HFFc6 (cell line): ENCODE data around the gene TMEM87A. TPM values are rescaled to one million over a fixed set of nuclear protein-coding genes. Genes with fewer than 3 reads are reported as not detected.

ENCODE experiments used
- DNase-seq: peaks from one replicate; pipeline ENCODE4 v3.0.0-alpha.2; 2018
- H3K27ac Mint-ChIP-seq: 2 replicates; pipeline ENCODE4 v1.8.0; 2020; ENCODE audit warnings: mild to moderate bottlenecking, mixed read lengths
- H3K27me3 Mint-ChIP-seq: 2 replicates; pipeline ENCODE4 v1.8.0; 2021; ENCODE audit warnings: mild to moderate bottlenecking, moderate library complexity, mixed read lengths; ENCODE audit not compliant: insufficient read depth
- H3K36me3 Mint-ChIP-seq: 2 replicates; pipeline ENCODE4 v1.8.0; 2021; ENCODE audit warnings: low read depth, mixed read lengths
- H3K4me1 Mint-ChIP-seq: 2 replicates; pipeline ENCODE4 v1.8.0; 2020; ENCODE audit warnings: low read depth, mixed read lengths
- H3K4me3 Mint-ChIP-seq: 2 replicates; pipeline ENCODE4 v1.8.0; 2020; ENCODE audit warnings: mild to moderate bottlenecking, moderate library complexity, mixed read lengths
- H3K9me3 Mint-ChIP-seq: 2 replicates; pipeline ENCODE4 v1.8.0; 2020; ENCODE audit warnings: mild to moderate bottlenecking, mixed read lengths
- CTCF ChIP-seq: fragments of 200-600 bp; sonication (generic); IDR thresholded peaks from 2 replicates; pipeline ENCODE4 v1.5.0; 2021; ENCODE audit warnings: antibody characterized with exemption, mild to moderate bottlenecking
- total RNA-seq, 6 experiments: library from RNA; stranded (reverse); fragmentation: NEBNext Ultra II Directional; extraction: Animal tissue kit (Norgen Biotek cat#: 25700); gene quantifications; 2 replicates in 1 of 6; 3 replicates in 5 of 6; pipeline ENCODE4 v1.2.3, GENCODE V29; 2021

Gene TMEM87A
- total RNA-seq, 6 experiments from 2014 or later = 37.7 to 43.5 (median 40.1) TPM

GRCh38 chr15:42279234-42279723 is 6.0 kb upstream of the TMEM87A start:
- H3K4me3 Mint-ChIP-seq = no peak overlapping the region
- DNase-seq = no peak
- H3K9me3 Mint-ChIP-seq = no peaks in the 10 kb centered on the region
- peaks cover 4% of the 10 kb centered on the region; the same call in 1 of the 2 replicates for H3K36me3 Mint-ChIP-seq
- no peaks in the 10 kb centered on the region; the same call in 1 of the 2 replicates for H3K27me3 Mint-ChIP-seq
- peaks cover 21% of the 10 kb centered on the region for H3K4me1 Mint-ChIP-seq
- H3K27ac Mint-ChIP-seq = no peak overlapping the region
- no peak for TF ChIP-seq CTCF

DNA sequence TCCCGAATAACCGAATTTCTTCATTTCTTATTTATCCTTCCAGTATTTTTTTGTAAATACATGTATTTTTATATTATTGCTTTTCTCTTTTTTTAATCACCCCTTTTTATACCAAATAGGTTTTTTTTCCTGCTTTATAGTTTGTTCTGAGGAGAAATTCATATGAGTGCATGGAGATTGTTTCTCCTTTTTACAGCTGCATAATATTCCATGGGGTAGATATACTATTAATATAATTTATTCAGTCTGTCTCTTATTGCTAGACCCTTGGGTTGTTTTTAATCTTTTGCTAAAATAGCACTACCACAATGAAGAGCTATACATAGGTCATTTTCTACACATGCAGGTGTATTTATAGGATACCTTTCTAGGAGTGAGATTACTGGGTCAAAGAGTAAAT is 3.5 kb upstream of the TMEM87A start:
- Mint-ChIP-seq H3K4me1 (peaks cover 32% of the 10 kb centered on the region), H3K9me3 (no peaks in the 10 kb centered on the region), H3K27me3 (no peaks in the 10 kb centered on the region; the same call in 1 of the 2 replicates), H3K36me3 (peaks cover 4% of the 10 kb centered on the region; the same call in 1 of the 2 replicates), H3K4me3 (no peak overlapping the region), H3K27ac (no peak overlapping the region)
- no peak for DNase-seq
- no peak for TF ChIP-seq CTCF

- peak overlapping the region; percentile 99 for H3K4me3 Mint-ChIP-seq
- H3K9me3 Mint-ChIP-seq = no peaks in the 10 kb centered on the region
- H3K36me3 Mint-ChIP-seq = peaks cover 10% of the 10 kb centered on the region
- no peak for DNase-seq
- peak overlapping the region; percentile 99 for H3K27ac Mint-ChIP-seq
- no peaks in the 10 kb centered on the region; the same call in 1 of the 2 replicates for H3K27me3 Mint-ChIP-seq
- no peak for TF ChIP-seq CTCF
- peaks cover 39% of the 10 kb centered on the region for H3K4me1 Mint-ChIP-seq
Observed at GRCh38 chr15:42275780-42276391, 2.7 kb upstream of the TMEM87A start.

- Mint-ChIP-seq H3K4me1 (peaks cover 44% of the 10 kb centered on the region), H3K36me3 (peaks cover 12% of the 10 kb centered on the region), H3K27ac (peak overlapping the region; percentile 99), H3K27me3 (no peaks in the 10 kb centered on the region), H3K4me3 (peak overlapping the region; percentile 99), H3K9me3 (no peaks in the 10 kb centered on the region)
- TF ChIP-seq CTCF = no peak
- no peak for DNase-seq
Observed at GRCh38 chr15:42274702-42274989, 1.4 kb upstream of the TMEM87A start.

DNA sequence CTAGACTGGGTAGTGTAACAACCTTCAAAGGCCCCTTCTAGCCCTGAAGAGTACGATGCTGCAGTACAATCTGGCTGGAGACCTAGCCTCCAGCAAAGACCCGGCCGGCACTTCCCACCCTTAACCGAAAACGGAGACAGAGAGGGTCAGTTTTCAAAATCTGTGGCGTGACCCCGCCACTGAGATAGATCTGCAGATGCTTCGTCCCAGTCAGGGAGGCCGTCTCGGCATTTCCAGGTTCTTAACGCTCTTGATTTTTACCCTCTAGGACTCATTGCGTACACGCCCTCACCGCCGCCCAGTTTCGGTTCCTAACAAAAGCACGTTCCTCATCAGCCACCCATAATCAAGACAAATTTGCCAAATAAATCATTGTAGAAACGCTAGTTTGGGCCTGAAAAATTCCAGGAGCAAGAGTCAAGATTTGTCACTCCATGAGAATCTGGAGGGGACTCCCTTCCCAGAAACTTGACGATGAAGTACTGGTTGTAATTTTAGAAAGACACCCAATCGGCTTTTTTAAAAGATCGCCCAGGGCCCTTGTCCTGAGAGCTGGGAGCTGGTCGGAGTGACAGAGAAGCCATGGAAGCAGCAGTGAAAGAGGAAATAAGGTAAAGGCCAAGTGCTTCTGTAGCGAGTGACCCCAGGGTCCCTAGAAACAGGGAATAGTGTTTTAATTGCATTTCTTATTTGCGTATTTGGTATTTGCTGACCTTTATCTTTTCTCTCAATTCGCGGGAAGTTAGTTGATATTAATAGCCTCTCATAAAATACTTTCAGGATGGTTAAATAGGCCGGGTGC is 868 bp upstream of the TMEM87A start:
- Mint-ChIP-seq H3K4me3 (peak overlapping the region; percentile 99), H3K27ac (peak overlapping the region; percentile 99), H3K4me1 (peaks cover 44% of the 10 kb centered on the region), H3K9me3 (no peaks in the 10 kb centered on the region), H3K27me3 (no peaks in the 10 kb centered on the region), H3K36me3 (peaks cover 12% of the 10 kb centered on the region)
- no peak for TF ChIP-seq CTCF
- DNase-seq = peak; percentile 74
